HEK293 (cell line): ENCODE data around the gene TOPAZ1.

Source experiments
- CTCF ChIA-PET: fragments of 350-600 bp; formaldehyde crosslinking; extraction: SDS; loops from one replicate; lab custom pipeline; 2021; ENCODE audit warnings: antibody characterized with exemption; lab: Yijun Ruan, JAX
- POLR2A ChIA-PET: fragments of 300-600 bp; formaldehyde crosslinking; extraction: SDS; loops from one replicate; lab custom pipeline; 2020; ENCODE audit warnings: antibody characterized with exemption, inconsistent platforms; lab: Yijun Ruan, JAX
- H3K27ac ChIP-seq: fragments of 200-500 bp; sonication (Bioruptor generic); 2 replicates; pipeline ENCODE4 v1.5.1; 2014; ENCODE audit warnings: low read depth, low read length, control low read depth, inconsistent platforms; ENCODE audit errors: extremely low read depth
- H3K36me3 ChIP-seq, 2 experiments: fragments of 200-500 bp in 1 of 2; sonication (Bioruptor generic) in 1 of 2; 1 replicate in 1 of 2; 2 replicates in 1 of 2; pipeline ENCODE4 v1.5.1; 2014 to 2017; ENCODE audit warnings: inconsistent platforms in 2 of 2, low read length in 2 of 2; ENCODE audit not compliant: control insufficient read depth in 2 of 2, insufficient read depth in 1 of 2
- H3K4me1 ChIP-seq: fragments of 200-500 bp; sonication (Bioruptor generic); 2 replicates; pipeline ENCODE4 v1.5.1; 2014; ENCODE audit warnings: mild to moderate bottlenecking, low read length, inconsistent platforms; ENCODE audit not compliant: control insufficient read depth, insufficient read depth
- H3K4me3 ChIP-seq: 2 replicates; pipeline ENCODE4 v1.5.1; 2011; ENCODE audit warnings: low read depth, mild to moderate bottlenecking, control low read depth, low read length, moderate library complexity
- H3K9me3 ChIP-seq: fragments of 200-500 bp; sonication (Bioruptor generic); 2 replicates; pipeline ENCODE4 v1.5.1; 2014; ENCODE audit warnings: low read depth, low read length, inconsistent platforms; ENCODE audit not compliant: control insufficient read depth, insufficient read depth
- GLI2 ChIP-seq: fragments of 450-650 bp; formaldehyde crosslinking; IDR thresholded peaks from 2 replicates; pipeline ENCODE4; 2017; ENCODE audit warnings: missing biosample characterization, missing genetic modification characterization, low read depth, borderline replicate concordance
- GLIS1 ChIP-seq: fragments of 450-650 bp; formaldehyde crosslinking; IDR thresholded peaks from 2 replicates; pipeline ENCODE4 v1.5.1; 2016; ENCODE audit warnings: missing biosample characterization, missing genetic modification characterization
- MEIS1 ChIP-seq: sonication (generic); formaldehyde crosslinking; IDR thresholded peaks from 2 replicates; pipeline ENCODE4 v1.8.1; 2022; ENCODE audit warnings: missing genetic modification reagents, mild to moderate bottlenecking, borderline replicate concordance
- MZF1 ChIP-seq: fragments of 450-650 bp; formaldehyde crosslinking; IDR thresholded peaks from 2 replicates; pipeline ENCODE4 v1.5.1; 2017; ENCODE audit warnings: missing biosample characterization, missing genetic modification characterization, borderline replicate concordance
- ZEB2 ChIP-seq: fragments of 450-650 bp; formaldehyde crosslinking; IDR thresholded peaks from 2 replicates; pipeline ENCODE4 v1.5.1; 2016; ENCODE audit warnings: missing biosample characterization, missing genetic modification characterization
- ZFP41 ChIP-seq: fragments of 450-650 bp; formaldehyde crosslinking; IDR thresholded peaks from 2 replicates; pipeline ENCODE4 v1.5.1; 2016; ENCODE audit warnings: missing biosample characterization, missing genetic modification characterization, borderline replicate concordance
- ZFP69B ChIP-seq: fragments of 450-650 bp; formaldehyde crosslinking; IDR thresholded peaks from 2 replicates; pipeline ENCODE4 v1.5.1; 2016; ENCODE audit warnings: missing biosample characterization, missing genetic modification characterization
- ZNF157 ChIP-seq: fragments of 450-650 bp; formaldehyde crosslinking; IDR thresholded peaks from 2 replicates; pipeline ENCODE4 v1.5.1; 2016; ENCODE audit warnings: missing biosample characterization, missing genetic modification characterization
- ZNF24 ChIP-seq: fragments of 450-650 bp; formaldehyde crosslinking; IDR thresholded peaks from 2 replicates; pipeline ENCODE4 v1.5.1; 2016; ENCODE audit warnings: missing biosample characterization, missing genetic modification characterization
- ZNF266 ChIP-seq: fragments of 450-650 bp; formaldehyde crosslinking; IDR thresholded peaks from 2 replicates; pipeline ENCODE4 v1.5.1; 2016; ENCODE audit warnings: missing biosample characterization, missing genetic modification characterization, low read depth
- ZNF324 ChIP-seq: fragments of 450-650 bp; formaldehyde crosslinking; IDR thresholded peaks from 2 replicates; pipeline ENCODE4 v1.5.1; 2016; ENCODE audit warnings: missing biosample characterization, missing genetic modification characterization
- ZNF521 ChIP-seq: fragments of 450-650 bp; formaldehyde crosslinking; IDR thresholded peaks from 2 replicates; pipeline ENCODE4 v1.5.1; 2017; ENCODE audit warnings: missing biosample characterization, mild to moderate bottlenecking, missing genetic modification characterization
- ZNF558 ChIP-seq: fragments of 450-650 bp; formaldehyde crosslinking; IDR thresholded peaks from 2 replicates; pipeline ENCODE4 v1.5.1; 2016; ENCODE audit warnings: missing biosample characterization, missing genetic modification characterization
- ZNF624 ChIP-seq: fragments of 450-650 bp; formaldehyde crosslinking; IDR thresholded peaks from 2 replicates; pipeline ENCODE4 v1.5.1; 2017; ENCODE audit warnings: missing biosample characterization, missing genetic modification characterization
- ZNF776 ChIP-seq: fragments of 450-650 bp; formaldehyde crosslinking; IDR thresholded peaks from 2 replicates; pipeline ENCODE4 v1.5.0; 2017; ENCODE audit warnings: missing biosample characterization, missing genetic modification characterization, borderline replicate concordance
- TF ChIP-seq, protein P1 (sequence below): fragments of 450-650 bp; formaldehyde crosslinking; IDR thresholded peaks from 2 replicates; pipeline ENCODE4 v1.5.1; 2016; ENCODE audit warnings: missing biosample characterization, missing genetic modification characterization, borderline replicate concordance
- TF ChIP-seq, protein P2 (sequence below): fragments of 450-650 bp; formaldehyde crosslinking; IDR thresholded peaks from 2 replicates; pipeline ENCODE4 v1.5.1; 2017; ENCODE audit warnings: missing biosample characterization, missing genetic modification characterization
- TF ChIP-seq, protein P3 (sequence below): fragments of 450-650 bp; formaldehyde crosslinking; IDR thresholded peaks from 2 replicates; pipeline ENCODE4 v1.5.1; 2017; ENCODE audit warnings: missing biosample characterization, missing genetic modification characterization
- TF ChIP-seq, protein P4 (sequence below): fragments of 450-650 bp; formaldehyde crosslinking; IDR thresholded peaks from 2 replicates; pipeline ENCODE4 v1.5.1; 2016; ENCODE audit warnings: missing biosample characterization, missing genetic modification characterization

The TOPAZ1 gene

DNA sequence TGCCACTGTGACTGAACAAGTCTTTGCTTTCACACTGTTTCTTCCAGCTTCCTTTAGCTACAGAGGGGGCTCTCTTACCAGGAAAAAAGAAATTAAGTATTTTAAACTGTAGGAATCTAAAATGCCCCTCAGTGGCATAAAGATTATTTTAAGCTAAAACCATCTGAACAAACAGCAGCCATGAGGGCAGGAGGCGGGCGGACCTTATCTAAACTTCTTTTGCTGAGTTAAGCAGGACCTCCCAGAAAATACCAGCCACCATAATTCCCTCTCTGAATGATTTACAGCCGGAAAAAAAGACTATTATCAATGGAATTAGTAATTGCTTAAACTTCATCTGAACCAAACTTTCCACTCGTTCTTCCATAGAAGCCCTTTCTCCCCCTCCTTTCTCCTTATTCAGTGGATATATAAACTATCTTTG lies 5.2 kb upstream of the TOPAZ1 start:
- no peaks in the 10 kb centered on the region for H3K36me3 ChIP-seq
- TF ChIP-seq ZFP69B (tag by site-specific recombination), result no peak
- no peak for TF ChIP-seq MEIS1 (CRISPR knock-in tag)
- no peak for TF ChIP-seq ZNF157 (tag by site-specific recombination)
- no peak for TF ChIP-seq ZFP41
- TF ChIP-seq ZNF558 (tag by site-specific recombination), result no peak
- TF ChIP-seq, protein P1, sequence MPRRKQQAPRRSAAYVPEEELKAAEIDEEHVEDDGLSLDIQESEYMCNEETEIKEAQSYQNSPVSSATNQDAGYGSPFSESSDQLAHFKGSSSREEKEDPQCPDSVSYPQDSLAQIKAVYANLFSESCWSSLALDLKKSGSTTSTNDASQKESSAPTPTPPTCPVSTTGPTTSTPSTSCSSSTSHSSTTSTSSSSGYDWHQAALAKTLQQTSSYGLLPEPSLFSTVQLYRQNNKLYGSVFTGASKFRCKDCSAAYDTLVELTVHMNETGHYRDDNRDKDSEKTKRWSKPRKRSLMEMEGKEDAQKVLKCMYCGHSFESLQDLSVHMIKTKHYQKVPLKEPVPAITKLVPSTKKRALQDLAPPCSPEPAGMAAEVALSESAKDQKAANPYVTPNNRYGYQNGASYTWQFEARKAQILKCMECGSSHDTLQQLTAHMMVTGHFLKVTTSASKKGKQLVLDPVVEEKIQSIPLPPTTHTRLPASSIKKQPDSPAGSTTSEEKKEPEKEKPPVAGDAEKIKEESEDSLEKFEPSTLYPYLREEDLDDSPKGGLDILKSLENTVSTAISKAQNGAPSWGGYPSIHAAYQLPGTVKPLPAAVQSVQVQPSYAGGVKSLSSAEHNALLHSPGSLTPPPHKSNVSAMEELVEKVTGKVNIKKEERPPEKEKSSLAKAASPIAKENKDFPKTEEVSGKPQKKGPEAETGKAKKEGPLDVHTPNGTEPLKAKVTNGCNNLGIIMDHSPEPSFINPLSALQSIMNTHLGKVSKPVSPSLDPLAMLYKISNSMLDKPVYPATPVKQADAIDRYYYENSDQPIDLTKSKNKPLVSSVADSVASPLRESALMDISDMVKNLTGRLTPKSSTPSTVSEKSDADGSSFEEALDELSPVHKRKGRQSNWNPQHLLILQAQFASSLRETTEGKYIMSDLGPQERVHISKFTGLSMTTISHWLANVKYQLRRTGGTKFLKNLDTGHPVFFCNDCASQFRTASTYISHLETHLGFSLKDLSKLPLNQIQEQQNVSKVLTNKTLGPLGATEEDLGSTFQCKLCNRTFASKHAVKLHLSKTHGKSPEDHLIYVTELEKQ (tag by site-specific recombination), result no peak
- TF ChIP-seq, all 188 proteins: peak for 0
- no peaks in the 10 kb centered on the region for H3K4me1 ChIP-seq
- H3K9me3 ChIP-seq, result no peaks in the 10 kb centered on the region
- POLR2A ChIA-PET, result no interaction called here
- no peak overlapping the region for H3K27ac ChIP-seq
- no peak overlapping the region for H3K4me3 ChIP-seq
- CTCF ChIA-PET, result interaction anchor here (0.6 to 1.9 kb wide), 6 partner anchors 8 to 438 kb away, joined by 3 to 10 read pairs (median 3); no protein-coding TSS in a partner anchor

DNA sequence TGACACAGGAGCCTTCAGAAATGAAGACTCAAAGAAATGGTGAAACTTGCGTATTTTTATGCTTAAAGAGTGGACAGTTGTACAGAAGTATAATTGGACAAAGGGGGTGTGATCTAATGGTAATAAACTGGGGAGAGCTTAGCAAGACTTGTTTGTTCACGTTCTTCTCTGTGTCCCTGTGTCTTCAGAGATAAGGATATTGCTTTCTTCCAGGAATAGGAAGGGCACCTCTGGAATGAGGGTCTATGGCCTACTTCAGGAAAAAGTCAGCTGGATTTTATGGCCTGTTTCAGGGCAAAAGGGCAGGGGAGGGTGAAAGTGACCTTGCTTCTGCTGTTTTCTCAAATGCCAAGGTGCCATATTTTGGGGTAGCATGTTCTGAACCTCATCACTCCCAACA lies 4.5 kb upstream of the TOPAZ1 start:
- Histone ChIP-seq H3K4me3 (no peak overlapping the region), H3K36me3 (no peaks in the 10 kb centered on the region)
- ChIA-PET CTCF (interaction anchor here (1.4 kb wide), 1 partner anchor 18 kb away, joined by 3 read pairs; no protein-coding TSS in a partner anchor), POLR2A (no interaction called here)
- TF ChIP-seq ZNF624 (tag by site-specific recombination), result no peak
- no peak for TF ChIP-seq ZNF157 (tag by site-specific recombination)
- TF ChIP-seq, protein P1 (tag by site-specific recombination), result no peak
- TF ChIP-seq GLI2 (tag by site-specific recombination), result no peak
- no peak for TF ChIP-seq ZNF324 (tag by site-specific recombination)
- TF ChIP-seq, protein P2, sequence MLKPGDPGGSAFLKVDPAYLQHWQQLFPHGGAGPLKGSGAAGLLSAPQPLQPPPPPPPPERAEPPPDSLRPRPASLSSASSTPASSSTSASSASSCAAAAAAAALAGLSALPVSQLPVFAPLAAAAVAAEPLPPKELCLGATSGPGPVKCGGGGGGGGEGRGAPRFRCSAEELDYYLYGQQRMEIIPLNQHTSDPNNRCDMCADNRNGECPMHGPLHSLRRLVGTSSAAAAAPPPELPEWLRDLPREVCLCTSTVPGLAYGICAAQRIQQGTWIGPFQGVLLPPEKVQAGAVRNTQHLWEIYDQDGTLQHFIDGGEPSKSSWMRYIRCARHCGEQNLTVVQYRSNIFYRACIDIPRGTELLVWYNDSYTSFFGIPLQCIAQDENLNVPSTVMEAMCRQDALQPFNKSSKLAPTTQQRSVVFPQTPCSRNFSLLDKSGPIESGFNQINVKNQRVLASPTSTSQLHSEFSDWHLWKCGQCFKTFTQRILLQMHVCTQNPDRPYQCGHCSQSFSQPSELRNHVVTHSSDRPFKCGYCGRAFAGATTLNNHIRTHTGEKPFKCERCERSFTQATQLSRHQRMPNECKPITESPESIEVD, result no peak
- TF ChIP-seq, protein P3, sequence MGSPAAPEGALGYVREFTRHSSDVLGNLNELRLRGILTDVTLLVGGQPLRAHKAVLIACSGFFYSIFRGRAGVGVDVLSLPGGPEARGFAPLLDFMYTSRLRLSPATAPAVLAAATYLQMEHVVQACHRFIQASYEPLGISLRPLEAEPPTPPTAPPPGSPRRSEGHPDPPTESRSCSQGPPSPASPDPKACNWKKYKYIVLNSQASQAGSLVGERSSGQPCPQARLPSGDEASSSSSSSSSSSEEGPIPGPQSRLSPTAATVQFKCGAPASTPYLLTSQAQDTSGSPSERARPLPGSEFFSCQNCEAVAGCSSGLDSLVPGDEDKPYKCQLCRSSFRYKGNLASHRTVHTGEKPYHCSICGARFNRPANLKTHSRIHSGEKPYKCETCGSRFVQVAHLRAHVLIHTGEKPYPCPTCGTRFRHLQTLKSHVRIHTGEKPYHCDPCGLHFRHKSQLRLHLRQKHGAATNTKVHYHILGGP (tag by site-specific recombination), result no peak
- TF ChIP-seq ZNF776 (tag by site-specific recombination), result no peak
- TF ChIP-seq, protein P4, sequence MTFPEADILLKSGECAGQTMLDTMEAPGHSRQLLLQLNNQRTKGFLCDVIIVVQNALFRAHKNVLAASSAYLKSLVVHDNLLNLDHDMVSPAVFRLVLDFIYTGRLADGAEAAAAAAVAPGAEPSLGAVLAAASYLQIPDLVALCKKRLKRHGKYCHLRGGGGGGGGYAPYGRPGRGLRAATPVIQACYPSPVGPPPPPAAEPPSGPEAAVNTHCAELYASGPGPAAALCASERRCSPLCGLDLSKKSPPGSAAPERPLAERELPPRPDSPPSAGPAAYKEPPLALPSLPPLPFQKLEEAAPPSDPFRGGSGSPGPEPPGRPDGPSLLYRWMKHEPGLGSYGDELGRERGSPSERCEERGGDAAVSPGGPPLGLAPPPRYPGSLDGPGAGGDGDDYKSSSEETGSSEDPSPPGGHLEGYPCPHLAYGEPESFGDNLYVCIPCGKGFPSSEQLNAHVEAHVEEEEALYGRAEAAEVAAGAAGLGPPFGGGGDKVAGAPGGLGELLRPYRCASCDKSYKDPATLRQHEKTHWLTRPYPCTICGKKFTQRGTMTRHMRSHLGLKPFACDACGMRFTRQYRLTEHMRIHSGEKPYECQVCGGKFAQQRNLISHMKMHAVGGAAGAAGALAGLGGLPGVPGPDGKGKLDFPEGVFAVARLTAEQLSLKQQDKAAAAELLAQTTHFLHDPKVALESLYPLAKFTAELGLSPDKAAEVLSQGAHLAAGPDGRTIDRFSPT (tag by site-specific recombination), result no peak
- no peak for TF ChIP-seq ZNF521
- no peak for TF ChIP-seq ZNF266 (tag by site-specific recombination)
- no peak for TF ChIP-seq ZNF24 (tag by site-specific recombination)
- TF ChIP-seq MZF1, result no peak
- no peak for TF ChIP-seq GLIS1 (tag by site-specific recombination)
- TF ChIP-seq ZEB2 (tag by site-specific recombination), result no peak
- TF ChIP-seq, all 188 proteins: peak for 0
- H3K4me1 ChIP-seq, result no peaks in the 10 kb centered on the region
- no peaks in the 10 kb centered on the region for H3K9me3 ChIP-seq
- H3K27ac ChIP-seq, result no peak overlapping the region
